ENCODE data around the gene STARD3NL.

The STARD3NL gene

DNA sequence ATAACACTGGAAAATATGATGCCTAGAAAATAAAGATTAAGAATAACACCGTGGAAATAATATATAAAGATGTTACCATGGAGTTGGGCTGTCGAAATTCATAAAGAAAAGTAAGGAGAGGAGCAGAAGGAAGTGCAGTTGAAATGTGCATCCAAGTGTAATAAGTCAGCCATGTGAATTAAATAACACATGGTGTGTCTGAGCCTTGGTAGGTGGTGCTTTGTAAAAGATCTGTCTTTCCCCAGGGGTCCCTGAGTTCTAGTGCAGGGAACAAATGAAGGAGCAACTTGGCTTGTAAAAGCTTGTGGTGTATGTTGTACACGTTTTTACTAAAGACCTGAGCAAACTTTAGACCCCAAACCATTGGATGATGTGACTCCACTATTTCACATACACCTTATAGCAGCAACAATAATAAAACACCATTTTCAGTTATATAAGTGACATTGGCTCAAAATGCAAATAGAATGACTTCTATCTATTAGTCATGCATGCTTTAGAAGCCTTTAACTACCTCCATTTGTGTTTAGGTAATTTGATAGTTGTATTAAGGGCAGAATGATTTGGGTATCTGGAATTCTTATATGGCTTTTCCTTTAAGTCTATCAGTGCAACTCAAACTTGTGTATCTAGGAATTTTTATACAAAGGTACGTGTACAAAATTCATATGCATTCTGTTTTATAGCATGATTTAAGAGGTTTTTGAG is 11.3 kb downstream of the STARD3NL start:
- no peak overlapping the region for H3K4me3 ChIP-seq (IDR thresholded peaks at IDR 0.05; ENCODE audit: insufficient read depth, low read depth, low read length)
- H3K4me2 ChIP-seq: no peak overlapping the region; the same call in 1 of the 2 replicates
- no peaks in the 10 kb centered on the region for H3K27me3 ChIP-seq (ENCODE audit: insufficient read depth, low read depth)
- H3K79me2 ChIP-seq (ENCODE audit: insufficient read depth, low read depth): 0 out of 2 replicates have a peak, but pooled peaks cover 14% of the 10 kb centered on the region
- no peaks in the 10 kb centered on the region for H3K36me3 ChIP-seq (ENCODE audit: insufficient read depth)
- no peak overlapping the region for H3K27ac ChIP-seq
- H3K9ac ChIP-seq: no peak overlapping the region
- TF ChIP-seq, protein P1, sequence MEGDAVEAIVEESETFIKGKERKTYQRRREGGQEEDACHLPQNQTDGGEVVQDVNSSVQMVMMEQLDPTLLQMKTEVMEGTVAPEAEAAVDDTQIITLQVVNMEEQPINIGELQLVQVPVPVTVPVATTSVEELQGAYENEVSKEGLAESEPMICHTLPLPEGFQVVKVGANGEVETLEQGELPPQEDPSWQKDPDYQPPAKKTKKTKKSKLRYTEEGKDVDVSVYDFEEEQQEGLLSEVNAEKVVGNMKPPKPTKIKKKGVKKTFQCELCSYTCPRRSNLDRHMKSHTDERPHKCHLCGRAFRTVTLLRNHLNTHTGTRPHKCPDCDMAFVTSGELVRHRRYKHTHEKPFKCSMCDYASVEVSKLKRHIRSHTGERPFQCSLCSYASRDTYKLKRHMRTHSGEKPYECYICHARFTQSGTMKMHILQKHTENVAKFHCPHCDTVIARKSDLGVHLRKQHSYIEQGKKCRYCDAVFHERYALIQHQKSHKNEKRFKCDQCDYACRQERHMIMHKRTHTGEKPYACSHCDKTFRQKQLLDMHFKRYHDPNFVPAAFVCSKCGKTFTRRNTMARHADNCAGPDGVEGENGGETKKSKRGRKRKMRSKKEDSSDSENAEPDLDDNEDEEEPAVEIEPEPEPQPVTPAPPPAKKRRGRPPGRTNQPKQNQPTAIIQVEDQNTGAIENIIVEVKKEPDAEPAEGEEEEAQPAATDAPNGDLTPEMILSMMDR (conservative IDR thresholded peaks at IDR 0.05; ENCODE audit: low read depth, low read length): no peak
- H3K4me1 ChIP-seq (ENCODE audit: low read depth, poor library complexity, severe bottlenecking): peaks cover 22% of the 10 kb centered on the region
- no peak overlapping the region for H2AFZ ChIP-seq (ENCODE audit: low read depth)
- no peaks in the 10 kb centered on the region for H4K20me1 ChIP-seq (ENCODE audit: insufficient read depth)

DNA sequence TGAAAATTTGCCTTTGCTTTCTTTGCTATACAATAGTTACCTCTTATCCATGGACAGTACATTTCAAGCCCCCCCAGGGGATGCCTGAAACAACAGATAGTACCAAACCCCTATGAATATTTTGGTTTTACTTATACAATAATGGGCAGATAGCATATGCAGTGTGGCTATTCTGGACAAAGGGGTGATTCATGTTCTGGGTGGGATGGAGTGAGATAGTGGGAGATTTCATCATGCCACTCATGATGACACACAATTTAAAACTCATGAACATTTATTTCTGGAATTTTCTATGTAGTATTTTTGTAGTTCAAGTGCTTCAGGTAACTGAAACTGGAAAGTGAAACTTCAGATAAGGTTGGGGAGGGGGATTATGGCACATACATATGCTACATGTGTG is 12.0 kb downstream of the STARD3NL start:
- H2AFZ ChIP-seq (ENCODE audit: low read depth): no peak overlapping the region
- no peak overlapping the region for H3K27ac ChIP-seq
- H3K79me2 ChIP-seq (ENCODE audit: insufficient read depth, low read depth): 0 out of 2 replicates have a peak, but pooled peaks cover 14% of the 10 kb centered on the region
- H4K20me1 ChIP-seq (ENCODE audit: insufficient read depth): no peaks in the 10 kb centered on the region
- TF ChIP-seq, protein P1 (conservative IDR thresholded peaks at IDR 0.05; ENCODE audit: low read depth, low read length): no peak
- H3K27me3 ChIP-seq (ENCODE audit: insufficient read depth, low read depth): no peaks in the 10 kb centered on the region
- H3K4me2 ChIP-seq: no peak overlapping the region; the same call in 1 of the 2 replicates
- peaks cover 22% of the 10 kb centered on the region for H3K4me1 ChIP-seq (ENCODE audit: low read depth, poor library complexity, severe bottlenecking)
- no peak overlapping the region for H3K4me3 ChIP-seq (IDR thresholded peaks at IDR 0.05; ENCODE audit: insufficient read depth, low read depth, low read length)
- H3K36me3 ChIP-seq (ENCODE audit: insufficient read depth): no peaks in the 10 kb centered on the region
- H3K9ac ChIP-seq: no peak overlapping the region

DNA sequence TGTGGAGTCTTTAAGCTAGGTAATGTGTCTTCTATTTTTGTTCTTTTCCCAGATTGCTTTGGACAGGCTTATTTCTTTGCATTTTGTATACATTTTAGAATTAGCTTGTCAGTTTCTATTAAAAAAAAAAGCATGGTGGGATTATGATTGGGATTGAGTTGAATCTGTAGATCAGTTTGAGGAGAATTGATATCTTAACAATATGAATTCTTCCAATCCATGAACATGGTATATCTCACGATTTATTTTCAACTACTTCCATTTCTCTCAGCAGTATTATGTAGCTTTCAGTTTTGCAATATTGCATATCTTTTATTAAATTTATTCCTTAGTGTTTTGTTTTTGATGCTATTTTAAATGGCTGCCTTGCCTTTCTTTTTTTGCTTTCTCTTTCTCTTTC is 13.7 kb downstream of the STARD3NL start:
- Histone ChIP-seq H3K79me2 (ENCODE audit: insufficient read depth, low read depth) (peaks cover 17% of the 10 kb centered on the region; the same call in 1 of the 2 replicates), H3K4me1 (ENCODE audit: low read depth, poor library complexity, severe bottlenecking) (peaks cover 30% of the 10 kb centered on the region), H4K20me1 (ENCODE audit: insufficient read depth) (no peaks in the 10 kb centered on the region; the same call in 1 of the 2 replicates)

DNA sequence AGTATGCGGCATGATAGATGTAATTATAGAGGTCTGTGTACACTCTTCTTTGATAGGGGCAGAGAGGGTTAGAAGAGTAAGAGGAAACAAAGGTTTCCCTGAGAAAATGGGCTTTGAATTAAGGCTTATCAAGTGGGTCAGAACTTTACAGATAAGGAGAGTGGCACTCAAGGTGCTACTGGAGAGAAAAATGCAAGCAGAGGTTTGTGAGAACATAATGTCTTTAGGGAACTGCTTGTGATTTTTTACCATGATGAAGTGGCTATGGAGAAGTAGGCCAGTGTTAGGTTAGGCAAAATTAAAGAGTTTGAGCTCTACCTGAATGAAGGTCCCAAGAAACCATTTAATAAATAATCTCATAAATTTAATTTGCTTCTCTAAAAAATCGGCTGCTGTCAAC is 14.3 kb downstream of the STARD3NL start:
- Histone ChIP-seq H3K79me2 (ENCODE audit: insufficient read depth, low read depth) (peaks cover 17% of the 10 kb centered on the region; the same call in 1 of the 2 replicates), H4K20me1 (ENCODE audit: insufficient read depth) (no peaks in the 10 kb centered on the region; the same call in 1 of the 2 replicates)

More for the DNA sequence above, 13.7 kb downstream of the STARD3NL start:
- Histone ChIP-seq H3K9ac (no peak overlapping the region), H3K27me3 (ENCODE audit: insufficient read depth, low read depth) (no peaks in the 10 kb centered on the region), H3K4me3 (IDR thresholded peaks at IDR 0.05; ENCODE audit: insufficient read depth, low read depth, low read length) (no peak overlapping the region), H3K27ac (no peak overlapping the region), H3K36me3 (ENCODE audit: insufficient read depth) (no peaks in the 10 kb centered on the region), H3K4me2 (no peak overlapping the region), H2AFZ (ENCODE audit: low read depth) (no peak overlapping the region)
- TF ChIP-seq, protein P1 (conservative IDR thresholded peaks at IDR 0.05; ENCODE audit: low read depth, low read length): no peak

More for the DNA sequence above, 14.3 kb downstream of the STARD3NL start:
- Histone ChIP-seq H3K36me3 (ENCODE audit: insufficient read depth) (no peaks in the 10 kb centered on the region), H3K4me3 (IDR thresholded peaks at IDR 0.05; ENCODE audit: insufficient read depth, low read depth, low read length) (no peak overlapping the region), H3K4me1 (ENCODE audit: low read depth, poor library complexity, severe bottlenecking) (peaks cover 31% of the 10 kb centered on the region), H3K27me3 (ENCODE audit: insufficient read depth, low read depth) (no peaks in the 10 kb centered on the region), H2AFZ (ENCODE audit: low read depth) (no peak overlapping the region), H3K27ac (no peak overlapping the region), H3K4me2 (no peak overlapping the region), H3K9ac (no peak overlapping the region)
- TF ChIP-seq, protein P1 (conservative IDR thresholded peaks at IDR 0.05; ENCODE audit: low read depth, low read length): no peak

All from KMS-11 (cell line).